GM06990 (cell line): ENCODE data around the gene MRGPRD.

Experiments used
- DNase-seq: peaks from one replicate; pipeline ENCODE4 v3.0.0-alpha.2; 2011; ENCODE audit not compliant: insufficient read length; ENCODE audit errors: extremely low read depth
- H3K27me3 ChIP-seq: replicated peaks from 2 replicates; pipeline ENCODE4 v1.6.0; 2011; ENCODE audit warnings: low read length; ENCODE audit not compliant: control insufficient read depth, insufficient read depth
- H3K36me3 ChIP-seq: 2 replicates; pipeline ENCODE4 v1.5.1; 2011; ENCODE audit warnings: low read length; ENCODE audit not compliant: control insufficient read depth, insufficient read depth
- H3K4me3 ChIP-seq: replicated peaks from 2 replicates; pipeline ENCODE4 v1.5.1; 2011; ENCODE audit warnings: low read depth, mild to moderate bottlenecking, control low read depth, low read length
- CTCF ChIP-seq: IDR thresholded peaks from 2 replicates; pipeline ENCODE4 v1.5.1; 2011; ENCODE audit warnings: low read length, control low read depth, mild to moderate bottlenecking, inconsistent platforms; ENCODE audit not compliant: insufficient read depth, poor library complexity, severe bottlenecking

MRGPRD gene

GRCh38 chr11:68970921-68971636, 9.7 kb downstream of the MRGPRD start:
- TF ChIP-seq CTCF, result no peak

DNA sequence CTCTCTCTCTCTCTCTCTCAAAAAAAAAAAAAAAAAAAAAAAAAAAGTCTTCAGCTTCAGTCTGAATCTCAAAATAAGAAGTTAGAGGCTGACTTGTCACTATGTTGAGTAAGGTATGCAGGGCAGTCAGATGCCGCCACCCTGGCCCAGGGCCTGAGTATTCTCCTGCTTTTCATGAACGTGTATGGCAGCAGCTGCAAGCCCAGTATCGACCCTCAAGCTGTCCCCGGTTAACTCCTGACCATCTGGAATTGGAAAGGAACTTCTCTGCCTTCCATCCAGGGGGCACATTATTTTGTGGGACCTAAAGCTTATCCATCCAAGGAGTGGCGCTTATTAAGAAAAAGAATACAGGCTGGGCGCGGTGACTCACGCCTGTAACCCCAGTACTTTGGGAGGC, 11.4 kb downstream of the MRGPRD start:
- no peak for DNase-seq
- no peak for TF ChIP-seq CTCF
- Histone ChIP-seq H3K4me3 (no peak overlapping the region), H3K27me3 (no peaks in the 10 kb centered on the region), H3K36me3 (no peaks in the 10 kb centered on the region)

More at GRCh38 chr11:68970921-68971636, 9.7 kb downstream of the MRGPRD start:
- Histone ChIP-seq H3K27me3 (no peaks in the 10 kb centered on the region), H3K36me3 (no peaks in the 10 kb centered on the region), H3K4me3 (no peak overlapping the region)
- no peak for DNase-seq

GRCh38 chr11:68968306-68969250, 12.2 kb downstream of the MRGPRD start:
- H3K4me3 ChIP-seq, result no peak overlapping the region
- DNase-seq, result no peak
- no peak for TF ChIP-seq CTCF
- no peaks in the 10 kb centered on the region; the same call in 1 of the 2 replicates for H3K27me3 ChIP-seq
- no peaks in the 10 kb centered on the region for H3K36me3 ChIP-seq

DNA sequence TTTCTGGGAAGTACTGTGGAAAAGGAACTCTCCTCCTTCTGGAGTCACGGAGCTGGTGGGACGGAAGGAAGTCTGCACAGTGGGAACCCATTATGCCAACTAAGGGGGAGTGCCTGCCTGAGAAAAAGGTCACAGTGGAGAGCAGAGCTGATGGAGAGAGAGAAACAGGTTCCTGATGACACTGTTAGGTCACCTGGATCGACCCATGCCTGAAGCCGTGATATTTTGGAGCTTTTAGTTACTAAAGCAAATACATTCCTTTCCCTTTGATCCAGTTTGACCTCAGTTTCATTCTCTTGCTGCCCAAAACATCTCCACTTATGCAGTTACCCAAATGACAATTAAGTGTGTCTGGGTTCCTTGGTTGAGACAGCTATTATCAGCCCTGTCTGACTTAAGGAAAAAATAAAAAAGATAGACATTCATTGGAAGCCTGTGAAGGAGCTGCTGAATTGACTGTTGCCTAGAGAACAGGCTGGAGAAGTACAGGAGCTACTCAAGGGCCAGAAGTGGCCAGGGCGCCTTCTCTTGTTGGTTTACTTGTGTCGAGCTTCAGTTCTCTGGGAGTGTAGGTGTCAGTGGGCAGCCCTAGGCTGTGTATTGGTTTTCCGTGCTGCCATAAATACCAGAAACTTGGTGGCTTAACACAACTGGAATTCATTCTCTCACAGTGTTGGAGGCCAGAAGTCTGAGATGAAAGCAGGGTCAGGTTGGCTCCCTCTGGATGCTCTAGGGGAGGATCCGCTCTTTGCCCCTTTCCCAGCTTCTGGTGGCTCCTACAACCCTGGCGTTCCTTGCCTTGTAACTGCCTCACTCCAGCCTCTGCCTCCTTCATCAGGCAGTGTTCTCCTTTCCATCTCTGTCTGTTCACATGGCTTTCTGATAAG, 13.6 kb downstream of the MRGPRD start:
- Histone ChIP-seq H3K27me3 (no peaks in the 10 kb centered on the region; the same call in 1 of the 2 replicates), H3K4me3 (no peak overlapping the region), H3K36me3 (no peaks in the 10 kb centered on the region)
- DNase-seq, result no peak
- TF ChIP-seq CTCF, result no peak
